GM23338 (cell line): Measurements from ENCODE around the gene MAP1LC3B2.
"Not testable (repeated sequence)": the region's sequence is repeated elsewhere in the genome, so short reads cannot be mapped to it uniquely, and the experiment has no call there.

Source experiments
- CREB1 ChIP-seq: fragments of 250-450 bp; sonication (Bioruptor Pico); IDR thresholded peaks from 2 replicates; pipeline ENCODE4 v1.5.0; 2020; ENCODE audit warnings: low read depth, mild to moderate bottlenecking, moderate library complexity
- EZH2 ChIP-seq: fragments of 200-600 bp; sonication (generic); IDR thresholded peaks from one replicate; pipeline ENCODE4 v1.8.0; 2017; ENCODE audit warnings: antibody characterized with exemption, mild to moderate bottlenecking, low read depth; ENCODE audit not compliant: unreplicated experiment
- EZH2phosphoT487 ChIP-seq: fragments of 200-600 bp; sonication (generic); IDR thresholded peaks from one replicate; pipeline ENCODE4 v1.8.1; 2018; ENCODE audit warnings: antibody characterized with exemption; ENCODE audit not compliant: unreplicated experiment
- JUNB ChIP-seq: IDR thresholded peaks from one replicate; pipeline ENCODE4 v1.6.1; 2016; ENCODE audit warnings: antibody characterized with exemption; ENCODE audit not compliant: unreplicated experiment
- POLR2AphosphoS5 ChIP-seq: IDR thresholded peaks from 2 replicates; pipeline ENCODE4 v1.6.1; 2016; ENCODE audit warnings: antibody characterized with exemption, low read depth
- STAT1 ChIP-seq: IDR thresholded peaks from one replicate; pipeline ENCODE4 v1.6.1; 2016; ENCODE audit warnings: antibody characterized with exemption; ENCODE audit not compliant: unreplicated experiment
- ZNF114 ChIP-seq: fragments of 250-450 bp; sonication (Bioruptor Pico); IDR thresholded peaks from 2 replicates; pipeline ENCODE4 v1.5.0; 2020; ENCODE audit warnings: mild to moderate bottlenecking, moderate library complexity
- ZNF331 ChIP-seq: fragments of 250-450 bp; sonication (Bioruptor Pico); IDR thresholded peaks from 2 replicates; pipeline ENCODE4 v1.5.0; 2020; ENCODE audit warnings: low read depth, mild to moderate bottlenecking, moderate library complexity
- TF ChIP-seq, protein P1 (sequence below), 2 experiments: fragments of 200-600 bp in 1 of 2; sonication (generic) in 1 of 2; conservative IDR thresholded peaks; 2 replicates each; pipeline versions ENCODE4 v1.5.1 to v1.6.1; 2016 to 2017; ENCODE audit warnings: antibody characterized with exemption in 2 of 2, low read depth in 2 of 2, mild to moderate bottlenecking in 2 of 2, moderate library complexity in 1 of 2
- TF ChIP-seq, protein P2 (sequence below): IDR thresholded peaks from one replicate; pipeline ENCODE4 v1.6.1; 2018; ENCODE audit warnings: antibody characterized with exemption; ENCODE audit not compliant: unreplicated experiment
- TF ChIP-seq, protein P3 (sequence below): IDR thresholded peaks from 2 replicates; pipeline ENCODE4 v1.6.1; 2016; ENCODE audit warnings: antibody characterized with exemption

DNA sequence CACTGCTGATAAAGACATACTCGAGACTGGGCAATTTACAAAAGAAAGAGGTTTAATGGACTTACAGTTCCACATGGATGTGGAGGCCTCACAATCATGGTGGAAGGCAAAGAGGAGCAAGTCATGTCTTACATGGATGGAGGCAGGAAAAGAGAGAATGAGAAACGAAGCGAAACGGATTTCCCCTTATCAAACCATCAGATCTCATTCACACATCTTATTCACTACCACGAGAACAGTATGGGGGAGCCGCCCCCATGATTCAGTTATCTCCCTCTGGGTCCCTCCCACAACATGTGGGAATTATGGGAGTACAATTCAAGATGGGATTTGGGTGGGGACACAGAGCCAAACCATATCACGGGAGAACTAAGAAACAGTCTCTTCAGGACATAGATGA is 6.0 kb downstream of the MAP1LC3B2 start:
- TF ChIP-seq EZH2; ZNF331; CREB1 (CRISPR knock-in tag); EZH2phosphoT487; POLR2AphosphoS5; JUNB; ZNF114 (CRISPR knock-in tag); STAT1: not testable (repeated sequence)
- TF ChIP-seq, protein P1, sequence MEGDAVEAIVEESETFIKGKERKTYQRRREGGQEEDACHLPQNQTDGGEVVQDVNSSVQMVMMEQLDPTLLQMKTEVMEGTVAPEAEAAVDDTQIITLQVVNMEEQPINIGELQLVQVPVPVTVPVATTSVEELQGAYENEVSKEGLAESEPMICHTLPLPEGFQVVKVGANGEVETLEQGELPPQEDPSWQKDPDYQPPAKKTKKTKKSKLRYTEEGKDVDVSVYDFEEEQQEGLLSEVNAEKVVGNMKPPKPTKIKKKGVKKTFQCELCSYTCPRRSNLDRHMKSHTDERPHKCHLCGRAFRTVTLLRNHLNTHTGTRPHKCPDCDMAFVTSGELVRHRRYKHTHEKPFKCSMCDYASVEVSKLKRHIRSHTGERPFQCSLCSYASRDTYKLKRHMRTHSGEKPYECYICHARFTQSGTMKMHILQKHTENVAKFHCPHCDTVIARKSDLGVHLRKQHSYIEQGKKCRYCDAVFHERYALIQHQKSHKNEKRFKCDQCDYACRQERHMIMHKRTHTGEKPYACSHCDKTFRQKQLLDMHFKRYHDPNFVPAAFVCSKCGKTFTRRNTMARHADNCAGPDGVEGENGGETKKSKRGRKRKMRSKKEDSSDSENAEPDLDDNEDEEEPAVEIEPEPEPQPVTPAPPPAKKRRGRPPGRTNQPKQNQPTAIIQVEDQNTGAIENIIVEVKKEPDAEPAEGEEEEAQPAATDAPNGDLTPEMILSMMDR (conservative IDR thresholded peaks at IDR 0.05; ENCODE audit: low read depth in 2 of 2): not testable (repeated sequence)
- TF ChIP-seq, protein P2, sequence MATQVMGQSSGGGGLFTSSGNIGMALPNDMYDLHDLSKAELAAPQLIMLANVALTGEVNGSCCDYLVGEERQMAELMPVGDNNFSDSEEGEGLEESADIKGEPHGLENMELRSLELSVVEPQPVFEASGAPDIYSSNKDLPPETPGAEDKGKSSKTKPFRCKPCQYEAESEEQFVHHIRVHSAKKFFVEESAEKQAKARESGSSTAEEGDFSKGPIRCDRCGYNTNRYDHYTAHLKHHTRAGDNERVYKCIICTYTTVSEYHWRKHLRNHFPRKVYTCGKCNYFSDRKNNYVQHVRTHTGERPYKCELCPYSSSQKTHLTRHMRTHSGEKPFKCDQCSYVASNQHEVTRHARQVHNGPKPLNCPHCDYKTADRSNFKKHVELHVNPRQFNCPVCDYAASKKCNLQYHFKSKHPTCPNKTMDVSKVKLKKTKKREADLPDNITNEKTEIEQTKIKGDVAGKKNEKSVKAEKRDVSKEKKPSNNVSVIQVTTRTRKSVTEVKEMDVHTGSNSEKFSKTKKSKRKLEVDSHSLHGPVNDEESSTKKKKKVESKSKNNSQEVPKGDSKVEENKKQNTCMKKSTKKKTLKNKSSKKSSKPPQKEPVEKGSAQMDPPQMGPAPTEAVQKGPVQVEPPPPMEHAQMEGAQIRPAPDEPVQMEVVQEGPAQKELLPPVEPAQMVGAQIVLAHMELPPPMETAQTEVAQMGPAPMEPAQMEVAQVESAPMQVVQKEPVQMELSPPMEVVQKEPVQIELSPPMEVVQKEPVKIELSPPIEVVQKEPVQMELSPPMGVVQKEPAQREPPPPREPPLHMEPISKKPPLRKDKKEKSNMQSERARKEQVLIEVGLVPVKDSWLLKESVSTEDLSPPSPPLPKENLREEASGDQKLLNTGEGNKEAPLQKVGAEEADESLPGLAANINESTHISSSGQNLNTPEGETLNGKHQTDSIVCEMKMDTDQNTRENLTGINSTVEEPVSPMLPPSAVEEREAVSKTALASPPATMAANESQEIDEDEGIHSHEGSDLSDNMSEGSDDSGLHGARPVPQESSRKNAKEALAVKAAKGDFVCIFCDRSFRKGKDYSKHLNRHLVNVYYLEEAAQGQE: not testable (repeated sequence)
- TF ChIP-seq, protein P3, sequence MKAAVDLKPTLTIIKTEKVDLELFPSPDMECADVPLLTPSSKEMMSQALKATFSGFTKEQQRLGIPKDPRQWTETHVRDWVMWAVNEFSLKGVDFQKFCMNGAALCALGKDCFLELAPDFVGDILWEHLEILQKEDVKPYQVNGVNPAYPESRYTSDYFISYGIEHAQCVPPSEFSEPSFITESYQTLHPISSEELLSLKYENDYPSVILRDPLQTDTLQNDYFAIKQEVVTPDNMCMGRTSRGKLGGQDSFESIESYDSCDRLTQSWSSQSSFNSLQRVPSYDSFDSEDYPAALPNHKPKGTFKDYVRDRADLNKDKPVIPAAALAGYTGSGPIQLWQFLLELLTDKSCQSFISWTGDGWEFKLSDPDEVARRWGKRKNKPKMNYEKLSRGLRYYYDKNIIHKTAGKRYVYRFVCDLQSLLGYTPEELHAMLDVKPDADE: not testable (repeated sequence)
